ENCODE results near the gene FANCI.

FANCI gene

DNA sequence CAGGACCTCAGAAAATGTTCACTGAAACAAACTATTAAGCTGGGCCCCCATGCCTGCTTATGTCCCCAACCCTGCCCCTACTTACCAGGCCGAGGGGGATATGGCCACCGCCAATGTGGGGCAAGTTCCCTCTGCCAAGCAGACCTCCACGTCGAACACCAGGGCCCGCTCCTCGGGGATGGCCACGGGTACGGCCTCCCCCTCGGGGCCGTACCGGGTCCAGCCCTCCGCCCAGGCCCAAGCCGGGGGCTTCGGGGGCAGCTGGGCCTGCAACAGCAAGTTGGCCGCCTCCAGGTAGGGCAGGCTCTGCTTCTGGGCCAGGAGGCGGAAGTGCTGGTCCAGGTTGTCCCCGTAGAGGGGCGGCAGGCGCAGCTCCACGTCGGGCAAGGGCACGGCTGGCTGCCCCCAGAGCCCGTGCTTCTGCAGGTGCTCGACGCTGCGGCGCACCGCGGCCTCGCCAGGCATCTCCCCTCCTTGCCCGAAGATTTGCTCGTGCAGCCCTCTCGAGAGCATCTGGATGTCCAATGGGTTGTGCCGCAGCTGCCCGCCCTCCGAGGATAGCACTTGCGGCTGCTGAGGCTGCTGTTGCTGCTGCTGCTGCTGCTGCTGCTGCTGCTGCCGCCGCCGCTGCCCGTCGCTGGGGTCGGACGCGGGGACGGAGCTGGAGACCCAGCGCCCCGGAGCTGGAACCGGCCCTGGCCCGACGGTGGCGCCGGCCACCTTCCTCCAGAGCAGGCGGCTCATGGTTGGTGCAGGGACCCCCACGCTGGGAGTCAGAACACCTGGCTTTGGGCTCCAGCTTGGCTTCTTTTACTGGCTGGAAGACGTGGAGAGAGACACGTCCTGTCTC lies 89.5 kb downstream of the FANCI start:
- DNase-seq (ENCODE audit: low read depth), result no peak

DNA sequence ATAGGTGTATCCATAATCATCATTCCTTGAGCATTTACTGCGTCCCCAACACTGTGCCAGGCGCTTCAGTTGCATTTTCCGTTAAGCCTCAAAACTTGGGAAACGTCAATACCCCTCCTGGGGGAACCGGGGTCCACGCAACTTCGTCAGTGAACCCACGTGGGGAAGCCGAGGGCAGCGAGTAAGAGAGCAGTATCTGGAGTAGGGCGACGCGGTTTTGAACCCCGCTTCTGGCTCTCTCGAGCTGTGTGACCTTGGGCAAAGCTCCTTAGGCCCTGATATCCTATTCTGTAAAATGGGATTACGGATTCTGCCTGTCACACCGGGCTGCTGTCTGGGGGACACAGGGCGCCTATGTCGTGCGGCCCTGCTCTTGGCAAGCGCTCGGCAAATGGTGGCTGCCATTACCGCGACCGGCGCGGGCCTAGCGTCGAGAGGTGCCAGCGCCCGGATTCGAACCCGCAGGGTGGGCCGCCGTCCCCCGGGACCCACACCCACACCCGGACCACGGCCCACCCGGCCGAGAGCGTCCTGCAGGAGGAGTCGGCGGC lies 90.3 kb downstream of the FANCI start:
- DNase-seq (ENCODE audit: low read depth), result no peak

DNA sequence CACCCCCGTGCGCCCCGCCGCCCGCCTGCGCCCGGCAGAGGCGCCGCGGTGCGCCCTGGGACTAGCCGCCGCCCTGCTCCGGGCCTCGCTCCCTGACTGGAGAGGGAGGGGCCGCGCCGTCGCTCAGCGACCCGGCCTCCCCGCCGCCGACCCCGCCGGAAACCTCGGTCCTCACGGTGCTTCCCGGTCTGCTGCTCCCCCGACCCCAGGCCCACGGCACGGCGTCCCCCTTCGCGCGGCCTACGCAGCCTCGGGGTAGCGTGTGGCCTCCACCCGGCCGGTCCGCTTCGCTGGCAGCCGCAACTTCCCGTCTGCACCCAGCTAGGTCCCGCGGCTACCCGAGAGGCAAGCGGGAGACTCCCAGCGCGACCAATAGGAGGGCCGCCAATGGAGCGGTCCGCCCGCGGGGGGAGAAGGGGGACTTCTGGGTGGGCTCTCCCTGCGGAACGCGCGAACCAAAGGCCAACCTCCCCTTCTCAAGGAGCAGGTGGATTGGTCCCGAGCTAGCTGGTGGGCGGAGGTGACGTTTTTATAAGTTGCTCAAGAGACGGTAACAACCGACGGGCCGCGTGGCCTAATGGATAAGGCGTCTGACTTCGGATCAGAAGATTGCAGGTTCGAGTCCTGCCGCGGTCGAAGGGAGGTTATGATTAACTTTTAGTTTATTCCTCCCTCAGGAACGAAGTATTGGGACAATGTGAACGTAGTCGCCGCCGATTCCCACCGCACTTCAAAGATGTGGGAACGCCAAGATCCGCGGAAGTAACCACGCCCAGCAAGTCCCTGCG lies 90.9 kb downstream of the FANCI start, which contains the start of gene POLG:
Gene POLG (minus strand): TSS at position 315 of the 788 bp plus-strand sequence. CDS start 1,070 bp downstream, outside the sequence.
- DNase-seq (ENCODE audit: low read depth), result peak; percentile 99

- DNase-seq (ENCODE audit: low read depth), result no peak
These were observed 91.7 kb downstream of the FANCI start for GRCh38 chr15:89335298-89336041.

DNA sequence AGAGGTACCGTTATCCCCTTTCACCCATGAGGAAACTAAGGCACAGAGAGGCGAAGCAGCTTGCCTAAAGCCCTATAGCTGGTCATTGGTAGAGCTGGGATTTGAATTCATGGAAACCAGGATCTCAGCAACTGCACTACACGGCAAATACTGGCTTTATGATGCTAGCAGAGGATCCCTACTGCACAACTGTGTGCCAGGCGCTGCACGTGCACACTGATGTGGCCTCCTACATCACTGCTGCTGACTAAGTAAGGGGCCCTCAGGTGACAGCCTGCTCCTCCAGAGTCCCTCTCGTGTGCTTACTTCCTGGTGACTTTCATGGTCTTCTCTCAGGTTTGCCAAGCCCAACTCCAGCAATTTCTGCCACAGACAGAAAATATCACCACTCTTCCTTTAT lies 94.3 kb downstream of the FANCI start:
- DNase-seq (ENCODE audit: low read depth), result no peak

DNA sequence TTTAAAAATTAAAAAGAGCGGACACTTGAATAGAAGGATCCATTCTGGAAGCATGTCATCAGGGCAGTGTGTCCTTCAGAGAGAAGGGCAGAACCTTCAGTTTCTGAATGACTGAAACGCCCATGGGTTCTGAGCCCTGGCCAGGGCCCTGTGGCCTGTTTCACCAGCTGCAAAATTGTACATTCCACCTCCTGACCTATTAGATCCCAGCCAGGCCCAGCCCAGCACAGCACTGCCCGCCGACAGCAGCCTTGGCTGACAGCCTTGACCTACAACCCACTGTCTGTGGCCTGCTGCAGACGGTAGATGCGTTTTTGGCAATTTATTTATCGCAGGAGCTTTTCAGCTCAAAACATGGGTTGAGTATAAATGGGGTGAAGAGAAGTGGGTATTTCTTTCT lies 96.8 kb downstream of the FANCI start:
- DNase-seq (ENCODE audit: low read depth), result no peak

- no peak for DNase-seq (ENCODE audit: low read depth)
These were observed 97.7 kb downstream of the FANCI start for GRCh38 chr15:89341316-89342005.

DNA sequence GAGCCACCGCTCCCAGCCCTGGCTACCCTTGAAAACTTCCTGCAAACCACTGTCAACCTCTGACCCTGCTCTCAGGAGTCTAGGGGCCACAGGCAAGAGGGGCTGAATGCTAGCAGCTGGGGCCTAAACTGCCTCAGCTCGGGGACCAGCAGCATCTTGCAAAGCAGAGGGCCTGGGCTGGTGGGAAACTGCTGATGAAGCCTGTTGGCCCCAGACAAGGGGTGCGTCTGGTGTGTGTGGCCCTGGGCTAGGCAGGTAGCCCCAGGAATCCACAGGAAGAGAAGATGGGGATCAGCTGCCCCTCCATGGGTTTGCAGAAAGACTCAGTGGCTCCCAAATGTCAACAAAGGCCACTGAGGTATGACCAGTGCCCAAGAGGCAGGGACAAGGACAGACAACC lies 99.1 kb downstream of the FANCI start:
- no peak for DNase-seq (ENCODE audit: low read depth)

DNA sequence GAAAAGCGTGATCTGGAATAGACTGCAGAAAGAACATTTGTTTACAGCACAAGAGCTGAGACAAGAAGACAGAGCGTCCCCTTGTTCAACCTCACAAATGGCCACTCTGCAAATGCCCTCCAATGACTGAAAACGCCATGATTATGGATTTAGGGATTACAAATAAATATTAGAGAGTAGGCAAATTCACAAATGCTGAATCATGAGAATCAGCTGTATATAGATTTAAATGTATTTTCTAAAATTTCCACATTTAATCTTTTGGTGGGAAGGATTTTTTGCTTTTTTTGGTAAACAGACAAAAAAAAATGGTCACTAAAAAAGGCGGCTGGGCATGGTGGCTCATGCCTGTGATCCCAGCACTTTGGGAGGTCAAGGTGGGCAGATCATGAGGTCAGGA lies 101.5 kb downstream of the FANCI start:
- no peak for DNase-seq (ENCODE audit: low read depth)

- DNase-seq (ENCODE audit: low read depth), result no peak
These were observed 102.9 kb downstream of the FANCI start for GRCh38 chr15:89346516-89347231.

GRCh38 chr15:89349206-89349558 lies 105.4 kb downstream of the FANCI start:
- no peak for DNase-seq (ENCODE audit: low read depth)

GRCh38 chr15:89352476-89352875 lies 108.7 kb downstream of the FANCI start:
- DNase-seq (ENCODE audit: low read depth), result no peak

- no peak for DNase-seq (ENCODE audit: low read depth)
These were observed 110.2 kb downstream of the FANCI start for GRCh38 chr15:89353991-89354390.

DNA sequence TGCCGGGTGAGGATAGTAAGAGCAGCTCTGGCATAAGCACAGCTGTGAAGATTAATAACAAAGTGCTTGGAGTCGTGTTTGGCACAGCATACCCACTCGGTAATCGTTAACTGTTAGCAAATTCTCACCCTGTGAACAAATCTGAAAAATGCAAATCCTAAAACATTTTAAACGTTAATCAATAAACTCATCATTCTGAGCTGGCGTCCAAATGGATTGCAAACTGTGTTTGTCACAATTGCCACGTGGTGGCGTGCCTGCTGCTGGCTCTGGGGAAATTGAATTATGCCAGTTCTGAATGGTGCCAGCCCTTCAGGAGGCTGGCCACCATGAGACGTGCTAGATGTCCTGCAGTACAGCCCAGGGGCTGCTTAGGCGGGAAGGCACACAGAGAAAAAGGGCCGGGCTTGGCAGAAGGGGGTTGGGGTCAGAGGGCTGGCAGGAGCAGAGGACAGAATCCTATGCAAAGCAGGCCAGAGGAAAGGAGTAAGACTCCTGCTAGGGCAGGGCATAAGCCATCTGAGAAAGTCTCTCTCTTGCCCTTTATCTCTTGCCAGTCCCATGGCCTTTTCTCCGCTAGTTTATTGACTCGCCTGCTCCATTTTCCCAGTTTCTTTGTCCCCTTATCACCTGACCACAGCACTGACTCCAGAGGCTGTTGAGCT lies 113.0 kb downstream of the FANCI start:
- no peak for DNase-seq (ENCODE audit: low read depth)

DNA sequence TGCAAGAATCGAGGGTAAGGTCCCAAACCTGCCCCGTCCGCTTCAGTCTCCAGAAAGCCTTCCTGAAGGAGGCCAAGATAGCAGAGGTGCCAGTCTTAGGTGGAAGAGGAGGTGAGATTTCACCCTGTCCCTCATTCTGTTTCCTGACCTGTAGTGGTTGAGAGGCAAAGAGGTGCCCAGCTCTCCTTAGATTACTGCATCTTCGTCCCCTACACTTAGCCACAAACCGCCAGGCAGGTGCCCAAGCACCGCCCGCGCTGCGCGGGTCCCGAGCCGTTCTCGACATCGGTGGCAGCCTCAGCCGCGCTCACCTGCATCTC lies 114.6 kb downstream of the FANCI start:
- DNase-seq (ENCODE audit: low read depth), result no peak

GRCh38 chr15:89358755-89359439 lies 115.1 kb downstream of the FANCI start:
- DNase-seq (ENCODE audit: low read depth), result peak; percentile 64

GRCh38 chr15:89359471-89360293 lies 115.9 kb downstream of the FANCI start:
- no peak for DNase-seq (ENCODE audit: low read depth)

- DNase-seq (ENCODE audit: low read depth), result no peak
These were observed 116.7 kb downstream of the FANCI start for GRCh38 chr15:89360294-89360971.

Data from HS-27A (cell line).